ENCODE results near the gene TTLL3. TPM values are rescaled to one million over a fixed set of nuclear protein-coding genes. Genes with fewer than 3 reads are reported as not detected.
"Not testable (repeated sequence)": the region's sequence is repeated elsewhere in the genome, so short reads cannot be mapped to it uniquely, and the experiment has no call there.

TTLL3 gene
- total RNA-seq, 2 experiments from 2014 or later = 22.7 to 23.8 TPM

- H3K36me3 Mint-ChIP-seq = peaks cover 14% of the 10 kb centered on the region
- no peaks in the 10 kb centered on the region for H3K27me3 Mint-ChIP-seq
- no peak for DNase-seq
- H3K9me3 Mint-ChIP-seq = no peaks in the 10 kb centered on the region
- H3K4me3 Mint-ChIP-seq = no peak overlapping the region
- peaks cover 5% of the 10 kb centered on the region for H3K4me1 Mint-ChIP-seq
- no peak overlapping the region for H3K27ac Mint-ChIP-seq
Measured at GRCh38 chr3:9833078-9833477, 23.0 kb downstream of the TTLL3 start.

DNA sequence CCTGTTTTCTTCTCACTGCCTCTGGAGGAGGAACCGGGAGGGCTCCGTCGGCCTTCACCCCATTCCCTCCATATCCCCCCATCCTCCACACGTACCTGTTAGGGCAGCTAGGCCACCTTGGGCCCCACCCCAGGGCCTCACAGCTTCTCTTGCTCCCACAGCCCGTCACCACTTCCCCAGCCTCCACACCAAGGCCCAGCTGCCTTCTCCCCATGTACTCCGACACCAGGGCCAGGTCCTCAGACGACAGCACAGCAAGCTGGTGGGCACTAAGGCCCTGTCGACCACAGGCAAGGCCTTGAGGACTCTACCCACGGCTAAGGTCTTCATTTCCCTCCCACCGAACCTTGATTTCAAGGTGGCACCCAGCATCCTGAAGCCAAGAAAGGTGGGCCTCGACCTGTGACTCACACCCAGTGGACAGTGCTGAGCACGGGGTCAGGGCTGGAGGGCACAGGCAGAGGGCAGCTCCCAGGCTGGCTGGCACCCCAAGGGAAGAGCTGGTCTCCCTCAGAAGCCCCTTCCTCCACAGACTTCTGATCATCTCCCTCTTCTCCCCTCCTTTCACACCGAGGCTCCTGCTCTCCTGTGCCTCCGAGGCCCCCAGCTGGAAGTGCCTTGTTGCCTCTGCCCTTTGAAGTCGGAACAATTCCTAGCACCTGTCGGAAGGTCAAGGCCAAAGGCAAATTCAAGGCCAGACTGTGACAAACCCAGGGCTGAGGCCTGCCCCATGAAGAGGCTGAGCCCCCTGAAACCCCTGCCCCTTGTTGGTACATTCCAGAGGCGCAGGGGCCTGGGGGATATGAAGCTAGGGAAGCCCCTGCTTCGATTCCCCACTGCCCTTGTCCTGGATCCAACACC is 24.7 kb downstream of the TTLL3 start:
- H3K27me3 Mint-ChIP-seq = no peaks in the 10 kb centered on the region
- no peak overlapping the region for H3K27ac Mint-ChIP-seq
- no peak for DNase-seq
- no peak overlapping the region for H3K4me3 Mint-ChIP-seq
- H3K4me1 Mint-ChIP-seq = peaks cover 5% of the 10 kb centered on the region
- no peaks in the 10 kb centered on the region for H3K9me3 Mint-ChIP-seq
- peaks cover 14% of the 10 kb centered on the region for H3K36me3 Mint-ChIP-seq

DNA sequence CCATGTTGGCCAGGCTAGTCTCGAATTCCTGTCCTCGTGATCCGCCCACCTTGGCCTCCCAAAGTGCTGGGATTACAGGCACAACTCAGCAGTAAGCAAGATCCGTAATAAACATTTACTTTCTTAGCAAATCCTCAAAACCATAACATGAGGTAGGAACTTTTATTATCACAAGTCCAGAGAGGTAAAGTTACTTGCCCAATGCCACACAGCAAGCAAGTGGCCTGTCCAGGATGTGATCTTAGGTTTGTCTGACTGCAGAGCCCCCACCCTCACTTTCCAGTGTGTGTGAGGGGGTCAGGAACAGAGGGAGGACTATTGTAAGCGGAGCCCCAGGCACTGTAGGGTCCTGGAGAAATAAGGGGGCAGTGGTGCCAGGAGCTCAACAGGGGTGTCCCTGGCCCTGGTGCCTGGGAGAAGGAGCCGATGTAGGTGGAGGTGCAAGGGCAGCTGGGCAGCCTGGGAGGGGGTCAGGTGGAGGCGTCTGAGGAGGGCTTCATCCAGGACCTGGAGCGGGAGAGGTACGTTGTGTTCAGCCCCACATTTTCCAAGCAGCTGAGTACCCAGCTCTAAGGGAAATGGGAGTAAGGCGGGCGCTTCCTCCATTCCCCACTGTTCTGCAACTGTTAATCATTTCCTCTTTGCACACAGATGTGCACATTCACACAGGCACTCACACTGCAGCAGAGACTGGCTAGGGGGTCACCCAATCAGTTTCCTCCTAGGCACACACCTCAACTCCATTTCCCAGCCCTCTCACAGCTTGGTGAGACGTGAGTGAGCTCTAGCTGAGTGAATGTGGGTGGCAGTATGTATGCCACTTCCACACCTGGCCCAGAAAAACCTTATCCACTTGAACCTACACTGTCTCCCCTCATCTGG is 27.9 kb downstream of the TTLL3 start:
- DNase-seq = no peak
- Mint-ChIP-seq H3K36me3 (peaks cover 25% of the 10 kb centered on the region), H3K4me1 (peaks cover 11% of the 10 kb centered on the region), H3K9me3 (no peaks in the 10 kb centered on the region), H3K4me3 (no peak overlapping the region), H3K27ac (no peak overlapping the region), H3K27me3 (no peaks in the 10 kb centered on the region)

- Mint-ChIP-seq H3K36me3 (peaks cover 25% of the 10 kb centered on the region), H3K27ac (no peak overlapping the region), H3K9me3 (no peaks in the 10 kb centered on the region), H3K4me1 (peaks cover 13% of the 10 kb centered on the region), H3K27me3 (no peaks in the 10 kb centered on the region), H3K4me3 (no peak overlapping the region)
- no peak for DNase-seq
Measured at GRCh38 chr3:9838856-9839255, 28.8 kb downstream of the TTLL3 start.

GRCh38 chr3:9841015-9841414 is 31.0 kb downstream of the TTLL3 start:
- H3K9me3 Mint-ChIP-seq = no peaks in the 10 kb centered on the region

GRCh38 chr3:9843715-9844438 is 33.8 kb downstream of the TTLL3 start, which contains the start of gene RPUSD3:
Gene RPUSD3 (minus strand): TSS chr3:9844008. CDS start chr3:9843990, 18 bp downstream.
- H3K27ac Mint-ChIP-seq = peak within 1 kb of the TSS; percentile 94
- peak; percentile 96 for DNase-seq
- H3K27me3 Mint-ChIP-seq = no peaks in the 10 kb centered on the region
- H3K4me3 Mint-ChIP-seq = peak within 1 kb of the TSS; percentile 99
- H3K4me1 Mint-ChIP-seq = peaks cover 29% of the 10 kb centered on the region
- H3K9me3 Mint-ChIP-seq = no peaks in the 10 kb centered on the region
- H3K36me3 Mint-ChIP-seq = peaks cover 14% of the 10 kb centered on the region

More at GRCh38 chr3:9841015-9841414, 31.0 kb downstream of the TTLL3 start:
- Mint-ChIP-seq H3K4me1 (peaks cover 26% of the 10 kb centered on the region), H3K4me3 (no peak overlapping the region), H3K27ac (no peak overlapping the region), H3K36me3 (peaks cover 18% of the 10 kb centered on the region), H3K27me3 (no peaks in the 10 kb centered on the region)
- DNase-seq = no peak

DNA sequence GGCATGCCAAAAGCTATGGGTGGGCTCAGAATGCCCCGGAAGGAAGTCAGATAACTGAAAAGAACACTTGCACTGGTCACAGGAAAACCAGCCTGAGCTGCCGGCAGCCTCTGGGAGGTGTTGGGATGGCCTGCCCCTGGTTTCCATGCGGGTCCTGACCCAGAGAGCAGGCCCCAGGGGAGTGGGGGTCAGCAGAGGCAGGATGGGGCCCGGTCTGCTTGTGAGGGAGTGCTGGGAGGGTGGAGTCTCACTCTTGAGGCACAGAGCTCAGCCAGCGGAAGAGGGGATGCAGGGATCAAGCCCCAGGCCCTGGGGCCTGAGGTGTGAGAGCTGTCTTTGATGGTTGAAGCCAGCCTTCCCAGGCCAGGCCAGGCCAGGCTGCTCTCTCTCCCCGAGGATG is 36.2 kb downstream of the TTLL3 start:
- Mint-ChIP-seq H3K27me3 (no peaks in the 10 kb centered on the region), H3K36me3 (peaks cover 11% of the 10 kb centered on the region), H3K27ac (no peak overlapping the region), H3K9me3 (no peaks in the 10 kb centered on the region), H3K4me1 (peaks cover 29% of the 10 kb centered on the region), H3K4me3 (no peak overlapping the region)
- no peak for DNase-seq

- Mint-ChIP-seq H3K36me3 (peaks cover 6% of the 10 kb centered on the region), H3K27me3 (no peaks in the 10 kb centered on the region), H3K4me1 (peaks cover 25% of the 10 kb centered on the region), H3K9me3 (no peaks in the 10 kb centered on the region), H3K4me3 (no peak overlapping the region), H3K27ac (no peak overlapping the region)
- DNase-seq = no peak
Measured at GRCh38 chr3:9846931-9847488, 36.9 kb downstream of the TTLL3 start.

DNA sequence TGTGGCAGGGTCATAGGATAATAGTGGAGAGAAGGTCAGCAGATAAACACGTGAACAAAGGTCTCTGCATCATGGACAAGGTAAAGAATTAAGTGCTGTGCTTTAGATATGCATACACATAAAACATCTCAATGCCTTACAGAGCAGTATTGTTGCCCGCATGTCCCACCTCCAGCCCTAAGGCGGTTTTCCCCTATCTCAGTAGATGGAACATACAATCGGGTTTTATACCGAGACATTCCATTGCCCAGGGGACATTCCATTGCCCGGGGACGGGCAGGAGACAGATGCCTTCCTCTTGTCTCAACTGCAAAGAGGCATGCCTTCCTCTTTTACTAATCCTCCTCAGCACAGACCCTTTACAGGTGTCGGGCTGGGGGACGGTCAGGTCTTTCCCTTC is 37.8 kb downstream of the TTLL3 start:
- peaks cover 18% of the 10 kb centered on the region for H3K4me1 Mint-ChIP-seq
- H3K36me3 Mint-ChIP-seq, H3K27ac Mint-ChIP-seq, H3K9me3 Mint-ChIP-seq, DNase-seq, H3K27me3 Mint-ChIP-seq, H3K4me3 Mint-ChIP-seq: not testable (repeated sequence)

- not testable (repeated sequence) for H3K4me3 Mint-ChIP-seq, H3K36me3 Mint-ChIP-seq, H3K27ac Mint-ChIP-seq, H3K9me3 Mint-ChIP-seq, DNase-seq
- Mint-ChIP-seq H3K4me1 (peaks cover 18% of the 10 kb centered on the region), H3K27me3 (peaks cover 11% of the 10 kb centered on the region)
Measured at GRCh38 chr3:9848860-9849259, 38.8 kb downstream of the TTLL3 start.

- not testable (repeated sequence) for H3K4me3 Mint-ChIP-seq, H3K4me1 Mint-ChIP-seq, H3K36me3 Mint-ChIP-seq, DNase-seq, H3K9me3 Mint-ChIP-seq, H3K27ac Mint-ChIP-seq
- H3K27me3 Mint-ChIP-seq = peaks cover 11% of the 10 kb centered on the region
Measured at GRCh38 chr3:9851383-9851782, 41.3 kb downstream of the TTLL3 start.

DNA sequence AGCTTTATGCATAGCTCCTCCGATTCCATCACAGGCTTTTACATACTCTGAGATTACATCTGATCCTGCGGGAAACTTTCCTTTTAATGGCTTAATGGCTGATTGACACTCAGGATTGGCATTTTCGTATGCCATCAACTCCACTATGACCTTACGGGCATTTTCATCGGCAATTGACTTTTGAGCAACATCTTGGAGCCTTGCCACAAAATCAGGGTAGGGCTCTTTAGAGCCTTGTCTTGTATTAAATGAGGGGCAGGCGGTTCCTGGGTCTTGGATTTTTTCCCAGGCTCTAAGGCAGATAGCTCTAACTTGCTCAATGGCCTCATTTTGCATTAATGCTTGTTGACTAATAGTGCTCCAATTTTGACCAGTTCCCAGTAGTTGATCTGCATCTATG is 41.9 kb downstream of the TTLL3 start:
- H3K36me3 Mint-ChIP-seq, H3K27ac Mint-ChIP-seq, H3K4me1 Mint-ChIP-seq, H3K4me3 Mint-ChIP-seq, H3K9me3 Mint-ChIP-seq, DNase-seq: not testable (repeated sequence)
- peaks cover 11% of the 10 kb centered on the region for H3K27me3 Mint-ChIP-seq

DNA sequence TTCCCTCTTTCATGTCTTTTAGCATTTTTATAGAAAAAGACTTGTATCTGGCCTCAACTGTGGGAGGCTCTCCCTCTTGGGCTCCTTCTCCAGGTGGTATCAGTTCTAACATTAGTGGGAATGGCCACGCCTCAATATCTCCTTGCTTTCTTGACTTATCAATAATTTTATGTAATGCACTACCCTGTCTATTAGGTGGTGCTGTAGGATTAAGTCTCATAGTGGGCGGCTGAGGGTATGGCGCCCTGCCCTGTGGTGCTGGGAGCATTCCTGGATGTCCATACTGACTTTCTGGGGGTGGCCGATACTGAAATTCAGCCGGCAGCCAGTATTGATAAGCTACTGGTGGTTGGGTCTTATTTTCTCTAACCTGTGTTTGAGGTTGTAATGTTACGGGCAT is 42.5 kb downstream of the TTLL3 start:
- H3K9me3 Mint-ChIP-seq = no peaks in the 10 kb centered on the region
- H3K27ac Mint-ChIP-seq = no peak overlapping the region
- H3K27me3 Mint-ChIP-seq = peaks cover 11% of the 10 kb centered on the region
- no peak overlapping the region for H3K4me3 Mint-ChIP-seq
- H3K4me1 Mint-ChIP-seq = peaks cover 6% of the 10 kb centered on the region
- no peaks in the 10 kb centered on the region for H3K36me3 Mint-ChIP-seq
- DNase-seq = no peak

DNA sequence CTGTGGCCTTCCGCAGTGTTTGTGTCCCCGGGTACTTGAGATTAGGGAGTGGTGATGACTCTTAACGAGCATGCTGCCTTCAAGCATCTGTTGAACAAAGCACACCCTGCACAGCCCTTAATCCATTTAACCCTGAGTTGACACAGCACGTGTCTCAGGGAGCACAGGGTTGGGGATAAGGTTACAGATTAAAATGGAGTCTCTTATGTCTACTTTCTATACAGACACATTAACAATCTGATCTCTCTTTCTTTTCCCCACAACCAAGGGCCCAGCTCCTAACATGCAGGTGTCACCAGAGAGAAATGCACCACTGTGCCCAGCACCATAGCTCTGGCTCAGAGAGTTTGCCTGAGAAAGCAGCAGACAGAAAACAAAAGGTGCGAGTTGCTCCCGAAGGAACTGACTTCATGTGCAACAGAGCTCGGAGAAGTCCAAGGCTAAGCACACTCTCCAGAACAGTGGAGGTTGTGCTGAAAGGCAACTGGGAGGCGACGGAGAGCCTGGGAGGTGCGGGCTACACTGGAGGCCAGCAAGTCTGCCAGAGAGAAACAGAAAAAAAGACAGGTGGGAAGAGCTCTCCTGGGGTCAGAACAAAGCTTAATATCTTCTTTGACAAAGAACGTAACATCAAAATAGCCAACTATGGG is 44.4 kb downstream of the TTLL3 start:
- H3K4me3 Mint-ChIP-seq, H3K4me1 Mint-ChIP-seq, H3K36me3 Mint-ChIP-seq, H3K27ac Mint-ChIP-seq, DNase-seq, H3K9me3 Mint-ChIP-seq: not testable (repeated sequence)
- H3K27me3 Mint-ChIP-seq = peaks cover 11% of the 10 kb centered on the region
